ENCODE data around the gene CLDN4.
"Not testable (repeated sequence)": the region's sequence is repeated elsewhere in the genome, so short reads cannot be mapped to it uniquely, and the experiment has no call there.

Gene CLDN4

DNA sequence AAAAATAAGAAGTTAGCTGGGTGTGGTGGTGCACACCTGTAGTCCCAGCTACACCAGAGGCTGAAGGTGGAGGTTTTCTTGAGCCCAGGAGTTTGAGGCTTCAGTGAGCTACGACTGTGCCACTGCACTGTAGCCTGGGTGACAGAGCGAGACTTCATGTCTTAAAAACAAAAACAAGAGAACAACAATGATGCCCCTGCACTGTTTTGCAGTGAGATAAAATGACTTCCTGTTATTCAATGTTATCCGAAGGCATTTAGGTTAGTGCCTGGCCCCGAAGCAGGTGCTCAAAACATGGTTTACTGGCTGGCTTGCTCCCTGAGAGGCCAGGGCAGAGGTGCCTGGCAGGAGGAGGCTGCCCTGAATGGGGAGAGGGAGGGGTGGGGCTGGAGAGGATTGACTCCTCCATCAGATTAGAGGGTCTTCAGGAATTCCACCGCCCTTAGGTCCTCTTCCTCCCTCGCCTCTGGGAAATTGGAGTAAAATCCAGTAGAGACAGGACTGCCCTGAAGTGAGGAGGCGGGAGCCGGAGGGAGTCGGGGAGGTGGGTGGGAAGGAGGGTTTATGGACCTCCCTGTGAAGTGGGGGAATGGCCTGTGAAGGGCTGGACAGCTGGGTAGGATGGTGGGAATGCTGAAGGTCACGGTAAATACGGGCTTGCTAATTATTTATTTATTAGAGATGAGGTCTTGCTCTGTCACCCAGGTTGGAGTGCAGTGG, 6.8 kb upstream of the CLDN4 start:
- DNase-seq (ENCODE audit: low read depth in 2 of 2), result no peak

DNA sequence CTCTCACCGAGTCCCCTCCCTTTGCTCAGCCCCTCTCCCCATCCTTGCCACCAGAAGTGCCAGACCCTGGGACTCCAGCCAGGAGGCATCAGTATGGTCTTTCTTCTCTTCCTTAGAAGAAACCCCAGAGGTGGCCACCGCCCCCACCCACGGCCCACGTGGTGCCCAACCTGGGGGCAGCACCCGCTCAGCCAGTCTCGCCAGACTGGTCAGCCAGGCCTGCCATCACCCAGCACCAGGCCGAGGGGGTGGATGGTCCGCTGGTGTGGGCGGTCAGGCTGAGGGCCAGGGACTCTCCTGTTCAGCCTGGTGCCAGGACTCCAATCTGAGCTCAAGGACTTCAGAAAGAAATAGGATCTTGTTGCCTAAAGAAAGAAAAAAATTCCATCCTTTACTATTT, 5.8 kb upstream of the CLDN4 start:
- DNase-seq (ENCODE audit: low read depth in 2 of 2), result no peak

DNA sequence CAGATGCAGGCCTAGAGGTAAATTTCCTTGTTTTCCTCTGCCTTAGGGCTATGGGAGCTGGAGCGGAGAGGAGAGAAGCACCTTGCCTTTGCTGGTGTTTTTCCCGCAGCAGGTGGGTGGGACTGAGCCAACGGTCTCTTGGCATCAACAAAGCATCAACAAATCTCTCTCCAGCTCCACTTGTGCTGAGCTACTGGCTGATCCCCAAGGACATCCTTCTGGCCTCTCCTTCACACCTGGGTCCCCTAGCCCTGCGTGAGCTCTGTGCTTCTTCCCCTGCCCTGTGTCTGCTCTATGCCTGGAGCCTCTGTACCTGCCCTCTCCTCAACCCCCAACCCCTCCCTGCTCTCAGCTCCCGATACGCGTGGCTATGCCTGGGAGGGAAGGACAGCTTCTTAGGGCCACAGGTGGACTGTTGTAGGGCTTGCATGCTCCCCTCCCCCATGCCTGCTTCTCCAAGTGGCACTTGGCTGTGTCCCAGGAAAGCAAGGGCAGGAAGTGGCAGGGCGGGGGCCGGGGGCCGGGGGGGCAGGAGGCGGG, 3.2 kb upstream of the CLDN4 start:
- no peak for DNase-seq (ENCODE audit: low read depth in 2 of 2)

DNA sequence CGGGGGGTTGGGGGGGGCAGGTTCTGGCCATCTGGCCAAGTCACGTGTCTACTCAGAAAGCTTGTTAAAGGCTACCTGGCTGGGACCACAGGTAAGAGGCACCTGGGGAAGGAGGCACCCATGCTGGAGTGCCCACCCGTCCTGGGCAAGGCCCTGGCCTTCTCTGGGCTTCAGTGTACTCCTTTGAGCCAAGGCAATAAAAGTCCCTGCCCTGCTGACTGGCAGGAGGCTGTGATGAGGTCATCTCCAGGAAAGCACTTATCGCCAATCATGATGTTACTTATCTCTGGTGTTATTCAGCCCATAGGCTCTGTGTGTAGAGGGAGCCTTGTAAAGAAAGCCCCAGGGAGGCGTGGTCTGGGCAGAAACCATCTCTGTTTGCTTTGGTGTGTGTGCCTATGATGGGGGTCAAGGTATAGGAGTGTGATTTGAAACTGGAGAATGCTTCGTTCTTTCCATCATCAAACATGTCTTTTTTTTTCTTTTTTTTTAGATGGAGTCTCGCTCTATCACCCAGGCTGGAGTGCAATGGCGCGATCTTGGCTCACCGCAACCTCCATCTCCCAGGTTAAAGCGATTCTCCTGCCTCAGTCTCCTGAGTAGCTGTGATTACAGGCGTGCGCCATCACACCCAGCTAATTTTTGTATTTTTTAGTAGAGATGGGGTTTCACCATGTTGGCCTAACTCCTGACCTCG, 2.5 kb upstream of the CLDN4 start:
- no peak for DNase-seq (ENCODE audit: low read depth in 2 of 2)

DNA sequence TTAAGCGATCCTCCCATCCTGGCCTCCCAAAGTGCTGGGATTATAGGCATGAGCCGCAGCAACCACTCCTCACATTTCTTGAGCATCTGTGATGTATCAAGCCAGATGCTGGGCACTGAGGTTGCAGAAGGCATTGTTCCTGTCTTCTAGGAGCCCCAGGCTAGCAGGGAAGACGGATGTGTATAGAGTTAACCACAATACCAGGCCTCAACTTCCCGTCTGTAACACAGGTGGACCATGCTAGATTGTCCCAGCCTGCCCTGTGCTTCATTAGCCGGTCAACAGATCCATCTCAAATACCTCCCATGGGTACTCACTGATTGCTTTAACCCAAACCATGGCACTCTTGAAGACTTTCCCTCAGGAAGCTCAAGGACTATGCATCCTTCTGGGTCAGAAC, 1.8 kb upstream of the CLDN4 start:
- no peak for DNase-seq (ENCODE audit: low read depth in 2 of 2)

DNA sequence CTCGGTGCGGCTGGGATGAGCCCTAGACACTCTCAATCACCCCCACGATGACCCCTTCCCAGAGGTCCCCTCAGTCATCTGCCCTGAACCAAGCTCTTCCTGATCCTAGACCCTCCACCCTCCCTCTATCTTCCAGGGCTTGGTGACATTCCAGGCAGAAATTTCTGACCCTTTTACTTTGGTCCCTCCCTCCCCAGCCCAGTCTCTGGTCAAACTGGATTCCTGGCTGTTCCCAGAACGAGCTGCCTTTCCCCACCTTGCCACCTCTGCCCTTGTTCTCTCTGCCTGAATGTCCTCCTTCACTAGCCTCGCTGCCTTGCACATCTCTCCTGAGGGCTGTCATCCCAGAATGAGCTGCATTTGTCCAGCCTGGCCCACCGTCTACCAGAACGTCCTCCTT, 1.3 kb upstream of the CLDN4 start:
- no peak for DNase-seq (ENCODE audit: low read depth in 2 of 2)

DNA sequence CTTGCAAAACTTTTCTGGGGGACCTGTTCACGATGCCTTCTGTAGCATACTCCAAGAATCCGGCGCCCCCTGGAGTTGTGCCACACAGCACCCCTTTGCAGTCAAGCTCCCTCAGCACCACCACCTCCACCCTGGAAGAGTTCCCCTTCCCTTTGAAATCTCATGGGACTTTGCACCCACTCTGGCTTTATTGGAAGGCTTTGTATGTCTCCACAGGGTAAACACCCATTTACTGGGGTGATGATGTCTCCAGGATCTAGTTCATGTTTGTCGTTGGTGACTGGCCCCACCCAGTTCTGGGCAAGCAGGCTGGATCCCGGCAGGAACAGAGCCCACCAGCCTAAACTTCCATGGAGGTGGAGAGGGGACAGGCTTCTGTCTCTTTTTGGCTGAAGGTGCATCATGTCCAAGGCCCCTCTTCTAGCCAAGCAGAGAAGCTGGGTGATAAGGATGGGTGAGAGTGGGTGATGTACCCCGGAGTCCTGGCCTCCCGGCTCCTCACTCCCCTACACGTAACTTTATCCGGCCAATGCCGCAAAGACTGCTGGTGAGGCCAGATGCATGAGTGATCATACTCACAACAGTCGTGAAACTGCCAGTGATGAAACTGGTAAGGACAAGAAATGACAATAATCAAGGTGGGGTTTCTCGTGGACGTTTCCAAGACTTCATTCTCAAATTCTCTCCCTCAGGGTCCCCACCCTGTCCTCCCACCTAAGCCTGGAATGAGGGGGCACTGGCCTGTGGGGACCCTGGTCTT, 695 bp upstream of the CLDN4 start:
- no peak for DNase-seq (ENCODE audit: low read depth in 2 of 2)

DNA sequence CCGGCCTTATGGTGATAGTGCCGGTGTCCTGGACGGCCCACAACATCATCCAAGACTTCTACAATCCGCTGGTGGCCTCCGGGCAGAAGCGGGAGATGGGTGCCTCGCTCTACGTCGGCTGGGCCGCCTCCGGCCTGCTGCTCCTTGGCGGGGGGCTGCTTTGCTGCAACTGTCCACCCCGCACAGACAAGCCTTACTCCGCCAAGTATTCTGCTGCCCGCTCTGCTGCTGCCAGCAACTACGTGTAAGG, 713 bp downstream of the CLDN4 start:
- DNase-seq (ENCODE audit: low read depth in 2 of 2), result no peak

DNA sequence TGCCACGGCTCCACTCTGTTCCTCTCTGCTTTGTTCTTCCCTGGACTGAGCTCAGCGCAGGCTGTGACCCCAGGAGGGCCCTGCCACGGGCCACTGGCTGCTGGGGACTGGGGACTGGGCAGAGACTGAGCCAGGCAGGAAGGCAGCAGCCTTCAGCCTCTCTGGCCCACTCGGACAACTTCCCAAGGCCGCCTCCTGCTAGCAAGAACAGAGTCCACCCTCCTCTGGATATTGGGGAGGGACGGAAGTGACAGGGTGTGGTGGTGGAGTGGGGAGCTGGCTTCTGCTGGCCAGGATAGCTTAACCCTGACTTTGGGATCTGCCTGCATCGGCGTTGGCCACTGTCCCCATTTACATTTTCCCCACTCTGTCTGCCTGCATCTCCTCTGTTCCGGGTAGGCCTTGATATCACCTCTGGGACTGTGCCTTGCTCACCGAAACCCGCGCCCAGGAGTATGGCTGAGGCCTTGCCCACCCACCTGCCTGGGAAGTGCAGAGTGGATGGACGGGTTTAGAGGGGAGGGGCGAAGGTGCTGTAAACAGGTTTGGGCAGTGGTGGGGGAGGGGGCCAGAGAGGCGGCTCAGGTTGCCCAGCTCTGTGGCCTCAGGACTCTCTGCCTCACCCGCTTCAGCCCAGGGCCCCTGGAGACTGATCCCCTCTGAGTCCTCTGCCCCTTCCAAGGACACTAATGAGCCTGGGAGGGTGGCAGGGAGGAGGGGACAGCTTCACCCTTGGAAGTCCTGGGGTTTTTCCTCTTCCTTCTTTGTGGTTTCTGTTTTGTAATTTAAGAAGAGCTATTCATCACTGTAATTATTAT, 1.2 kb downstream of the CLDN4 start:
- no peak for DNase-seq (ENCODE audit: low read depth in 2 of 2)

DNA sequence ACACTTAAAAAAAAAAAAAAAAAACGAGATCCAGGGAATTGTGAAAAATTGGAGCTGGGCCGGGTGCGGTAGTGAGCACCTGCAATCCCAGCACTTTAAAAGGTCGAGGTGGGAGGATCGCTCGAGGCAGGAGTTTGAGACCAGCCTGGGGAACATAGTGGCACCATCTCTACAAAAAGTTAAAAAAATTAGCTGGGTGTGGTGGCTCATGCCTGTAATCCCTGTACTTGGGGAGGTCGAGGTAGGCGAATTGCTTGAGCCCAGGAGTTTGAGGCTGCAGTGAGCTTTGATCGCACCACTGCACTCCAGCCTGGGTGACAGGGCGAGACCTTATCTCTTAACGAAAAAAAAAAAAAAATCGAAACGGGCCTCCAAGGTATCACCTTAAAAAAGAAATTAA, 2.0 kb downstream of the CLDN4 start:
- no peak for DNase-seq (ENCODE audit: low read depth in 2 of 2)

DNA sequence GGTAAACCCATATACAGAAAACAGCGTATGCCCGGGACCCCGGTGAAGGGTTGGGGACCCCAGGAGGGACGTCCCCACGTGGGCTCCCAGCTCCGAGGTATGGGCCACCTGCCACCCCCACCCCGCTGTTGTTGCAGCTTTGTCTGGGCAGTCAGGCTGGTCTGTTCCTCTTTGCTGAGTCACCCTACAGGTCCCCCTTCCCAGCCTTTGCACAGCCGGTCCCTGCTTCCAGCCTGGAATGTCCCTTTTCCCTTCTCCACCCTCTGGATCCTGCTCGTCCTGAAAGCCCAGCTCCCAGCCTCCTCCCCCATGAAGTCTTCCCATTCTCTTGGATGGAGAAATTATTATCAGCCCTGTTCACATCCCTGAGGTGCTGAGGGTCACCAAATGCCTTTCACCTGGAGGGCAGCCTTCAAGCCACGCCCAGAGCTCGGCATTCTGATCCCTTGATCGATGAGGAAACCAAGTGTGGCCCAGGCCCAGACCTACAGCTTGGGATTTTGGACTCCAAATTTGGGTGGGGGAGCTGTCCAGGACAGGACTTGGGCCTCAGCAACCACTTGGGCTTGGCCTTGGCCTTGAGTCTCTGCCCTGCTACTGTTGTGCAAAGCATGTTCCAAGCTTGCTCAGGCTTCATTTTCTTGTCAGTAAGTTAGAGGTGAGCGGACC, 2.6 kb downstream of the CLDN4 start:
- DNase-seq (ENCODE audit: low read depth in 2 of 2), result no peak

DNA sequence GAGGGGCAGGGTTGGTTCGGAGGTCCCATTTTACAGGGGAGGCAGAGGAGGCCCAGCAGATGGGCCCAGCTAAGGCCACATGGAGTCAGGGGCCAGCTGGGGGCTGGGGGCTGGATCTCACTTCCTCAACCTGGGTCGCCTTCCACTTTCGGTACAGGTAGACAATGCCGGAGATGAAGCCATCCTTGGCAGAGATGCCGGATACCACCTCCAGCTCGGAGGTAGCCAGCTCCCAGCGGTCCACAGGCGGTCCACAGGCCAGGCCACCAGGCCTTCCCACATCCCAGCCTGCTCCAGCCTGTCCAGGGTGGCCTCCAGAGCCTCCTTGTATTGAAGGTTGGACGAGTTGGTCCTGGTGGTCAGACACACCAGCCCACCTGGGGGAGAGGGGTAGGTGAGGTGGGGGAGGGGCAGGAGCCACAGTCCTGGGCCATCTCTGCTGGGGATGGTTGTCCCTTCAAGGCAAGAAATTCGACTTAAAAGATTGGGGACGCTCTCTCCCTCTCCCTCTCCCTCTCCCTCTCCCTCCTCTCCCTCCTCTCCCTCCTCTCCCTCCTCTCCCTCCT, 3.9 kb downstream of the CLDN4 start:
- DNase-seq (ENCODE audit: low read depth in 2 of 2), result no peak

DNA sequence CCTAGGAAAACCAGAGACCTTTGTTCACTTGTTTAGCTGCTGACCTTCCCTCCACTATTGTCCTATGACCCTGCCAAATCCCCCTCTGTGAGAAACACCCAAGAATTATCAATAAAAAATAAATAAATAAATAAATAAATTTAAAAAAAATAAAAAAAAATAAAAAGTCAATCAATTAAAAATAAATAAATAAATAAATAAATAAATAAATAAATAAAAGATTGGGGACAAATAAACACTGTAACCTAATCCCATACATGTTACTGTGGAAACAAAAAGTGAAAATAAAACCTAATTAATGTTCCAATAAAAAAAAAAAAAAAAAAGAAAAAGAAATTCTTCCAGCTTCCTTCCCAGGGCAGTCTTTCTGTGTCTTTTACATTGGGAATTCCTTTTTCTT, 6.4 kb downstream of the CLDN4 start:
- DNase-seq (ENCODE audit: low read depth in 2 of 2), result not testable (repeated sequence)

DNA sequence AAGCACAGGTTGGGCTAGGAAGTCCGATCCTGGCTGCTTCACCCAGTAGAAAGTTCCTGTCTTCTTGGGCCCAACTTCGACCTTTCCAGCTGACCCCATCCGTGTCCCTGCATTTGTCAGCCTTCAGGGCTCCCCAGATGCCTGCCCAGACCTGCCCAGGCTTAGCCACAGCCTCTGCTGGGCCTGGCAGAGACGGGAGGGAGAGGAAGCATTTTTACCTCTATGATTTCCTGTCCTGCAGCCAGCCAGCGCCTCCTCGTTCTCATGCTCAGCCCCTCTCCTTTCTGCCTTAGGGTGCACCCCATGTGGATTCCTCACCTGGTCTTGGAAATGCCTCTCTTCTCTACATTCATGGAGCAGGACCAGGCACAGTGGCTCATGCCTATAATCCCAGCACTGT, 7.8 kb downstream of the CLDN4 start:
- DNase-seq (ENCODE audit: low read depth in 2 of 2), result no peak

DNA sequence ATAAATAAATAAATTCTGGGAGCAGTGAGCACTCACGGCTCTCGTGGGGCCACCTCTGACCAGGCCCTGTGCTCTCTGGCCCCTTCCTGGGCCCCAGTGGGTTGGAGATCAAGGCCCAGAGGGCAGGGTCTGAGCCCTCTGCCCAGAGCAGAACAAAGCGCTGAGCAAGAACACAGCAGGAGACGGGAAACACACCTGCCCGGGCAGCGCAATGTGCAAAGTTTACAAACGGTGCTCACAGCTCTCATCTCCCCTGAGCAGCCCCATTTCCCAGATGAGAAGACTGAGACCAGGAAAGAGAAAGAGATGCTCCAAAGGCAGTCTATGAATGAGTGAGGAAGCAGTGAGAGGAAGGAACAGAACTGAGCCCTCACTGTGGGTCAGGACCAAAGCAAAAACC, 8.5 kb downstream of the CLDN4 start:
- no peak for DNase-seq (ENCODE audit: low read depth in 2 of 2)

DNA sequence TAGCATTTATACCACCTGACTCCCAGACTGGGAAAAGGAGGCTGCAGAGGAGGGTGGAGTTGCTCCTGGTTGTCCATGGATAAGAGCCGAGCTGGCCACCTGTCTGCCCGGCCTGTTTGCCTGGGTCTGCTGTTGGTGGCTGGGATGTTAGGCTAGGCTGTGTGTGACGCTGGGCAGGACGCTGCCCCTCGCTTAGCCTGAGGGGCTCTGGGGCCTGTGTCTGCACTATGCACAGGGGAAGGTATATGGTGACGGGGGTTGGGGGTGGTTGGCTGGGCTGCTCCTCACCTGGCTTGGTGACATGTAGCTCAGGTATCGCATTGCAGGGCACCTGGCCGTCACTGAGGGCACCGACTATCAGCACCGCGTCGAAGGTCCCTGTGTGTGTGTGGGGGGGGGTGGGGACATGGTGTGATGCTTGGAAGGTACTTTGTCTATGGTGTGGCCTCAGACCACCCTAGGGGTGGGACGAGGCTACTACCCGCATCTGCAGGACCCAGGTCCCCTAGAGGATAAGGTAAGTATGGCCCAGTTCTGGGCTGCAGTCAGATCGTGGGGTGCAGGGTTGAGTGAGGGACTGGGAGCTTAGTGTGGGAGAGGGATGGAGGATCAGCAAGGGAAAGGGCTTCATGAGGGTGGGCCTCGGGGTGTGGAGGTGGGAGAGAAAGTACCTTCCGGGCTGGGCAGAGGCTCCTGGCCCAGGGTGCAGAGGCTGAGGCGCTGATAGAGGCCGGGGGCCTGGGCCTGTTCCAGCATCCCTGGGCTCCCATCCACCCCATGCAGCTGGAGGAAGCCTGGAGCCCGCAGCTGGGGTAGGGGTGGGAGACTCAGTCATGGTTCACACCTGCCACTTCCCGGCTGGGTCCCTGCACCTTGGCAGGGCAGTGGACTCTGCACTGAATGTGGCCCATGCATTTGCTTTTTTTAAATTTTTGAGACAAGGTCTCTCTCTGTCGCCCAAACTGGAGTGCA, 9.2 kb downstream of the CLDN4 start:
- no peak for DNase-seq (ENCODE audit: low read depth in 2 of 2)

DNA sequence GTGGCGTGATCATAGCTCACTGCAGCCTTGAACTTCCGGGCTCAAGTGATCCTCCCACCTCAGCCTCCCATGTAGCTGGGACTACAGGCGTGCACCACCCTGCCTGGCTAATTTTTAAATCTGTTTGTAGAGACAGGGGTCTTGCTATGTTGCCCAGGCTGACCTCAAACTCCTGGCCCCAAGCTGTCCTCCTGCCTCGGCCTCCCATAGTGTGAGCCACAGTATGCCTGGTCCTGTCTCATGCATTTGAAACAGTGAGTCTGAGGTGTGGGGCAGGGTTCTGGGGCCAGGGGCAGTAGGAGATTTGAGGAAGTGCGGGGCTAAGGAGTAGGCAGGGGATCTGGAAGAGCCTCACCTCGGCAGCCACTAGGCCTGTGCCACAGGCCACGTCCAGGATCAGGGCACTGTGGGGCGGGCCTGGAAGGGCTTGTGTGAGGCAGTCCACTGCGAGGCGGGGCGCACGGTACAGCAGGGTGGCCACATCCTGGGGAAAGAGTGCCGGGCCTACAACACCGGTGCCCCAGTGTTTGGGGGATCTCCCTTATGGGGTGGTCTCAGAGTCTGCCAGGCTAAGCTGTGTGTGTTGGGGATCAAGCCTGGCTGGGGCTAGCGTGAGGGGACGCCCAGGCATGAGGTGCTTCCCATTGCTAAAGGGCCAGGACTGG, 10.1 kb downstream of the CLDN4 start:
- no peak for DNase-seq (ENCODE audit: low read depth in 2 of 2)

DNA sequence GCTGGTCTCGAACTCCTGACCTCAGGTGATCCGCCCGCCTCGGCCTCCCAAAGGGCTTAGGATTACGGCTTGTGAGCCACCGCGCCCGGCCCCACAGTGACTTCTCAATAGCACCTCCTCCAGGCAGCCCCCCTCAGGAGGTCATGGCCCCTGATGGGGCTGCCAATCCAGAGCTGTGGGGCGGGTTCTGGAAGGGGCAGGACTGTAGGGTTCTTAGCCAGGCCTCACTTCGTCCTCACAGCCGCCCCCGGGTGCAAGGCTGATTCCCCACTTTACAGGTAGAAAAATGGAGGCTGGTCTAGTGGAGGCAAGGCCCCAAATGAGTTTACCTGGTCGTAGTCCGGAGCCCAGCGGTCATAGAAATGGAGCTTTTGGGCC, 10.9 kb downstream of the CLDN4 start:
- no peak for DNase-seq (ENCODE audit: low read depth in 2 of 2)
